GM12873 (cell line): ENCODE results near the gene KAZN.

ENCODE experiments used
- TF ChIP-seq, protein P1 (sequence below): IDR thresholded peaks from 2 replicates; pipeline ENCODE4 v1.5.1; 2012; ENCODE audit warnings: low read depth, mild to moderate bottlenecking, moderate library complexity, low read length, control low read depth; ENCODE audit not compliant: insufficient read depth; ENCODE audit errors: missing control alignments

Gene KAZN

DNA sequence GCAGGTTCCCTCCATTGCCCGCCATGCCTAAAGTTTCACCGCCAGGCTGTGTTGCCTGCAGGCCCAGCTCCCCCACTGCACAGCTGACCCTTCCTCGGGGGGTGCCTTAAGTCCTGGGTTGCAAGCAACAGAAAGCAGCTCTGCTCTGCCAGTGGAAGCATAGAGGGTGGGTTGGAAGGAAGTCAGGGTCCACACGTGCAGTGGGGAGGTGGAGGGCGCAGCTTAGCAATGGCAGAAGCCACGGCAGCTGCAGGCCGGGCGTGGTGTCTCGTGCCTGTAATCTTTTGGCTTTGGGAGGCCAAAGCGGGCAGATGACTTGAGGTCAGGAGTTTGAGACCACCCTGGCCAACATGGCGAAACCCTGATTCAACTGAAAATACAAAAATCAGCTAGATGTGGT, 448.8 kb downstream of the KAZN start:
- TF ChIP-seq, protein P1, sequence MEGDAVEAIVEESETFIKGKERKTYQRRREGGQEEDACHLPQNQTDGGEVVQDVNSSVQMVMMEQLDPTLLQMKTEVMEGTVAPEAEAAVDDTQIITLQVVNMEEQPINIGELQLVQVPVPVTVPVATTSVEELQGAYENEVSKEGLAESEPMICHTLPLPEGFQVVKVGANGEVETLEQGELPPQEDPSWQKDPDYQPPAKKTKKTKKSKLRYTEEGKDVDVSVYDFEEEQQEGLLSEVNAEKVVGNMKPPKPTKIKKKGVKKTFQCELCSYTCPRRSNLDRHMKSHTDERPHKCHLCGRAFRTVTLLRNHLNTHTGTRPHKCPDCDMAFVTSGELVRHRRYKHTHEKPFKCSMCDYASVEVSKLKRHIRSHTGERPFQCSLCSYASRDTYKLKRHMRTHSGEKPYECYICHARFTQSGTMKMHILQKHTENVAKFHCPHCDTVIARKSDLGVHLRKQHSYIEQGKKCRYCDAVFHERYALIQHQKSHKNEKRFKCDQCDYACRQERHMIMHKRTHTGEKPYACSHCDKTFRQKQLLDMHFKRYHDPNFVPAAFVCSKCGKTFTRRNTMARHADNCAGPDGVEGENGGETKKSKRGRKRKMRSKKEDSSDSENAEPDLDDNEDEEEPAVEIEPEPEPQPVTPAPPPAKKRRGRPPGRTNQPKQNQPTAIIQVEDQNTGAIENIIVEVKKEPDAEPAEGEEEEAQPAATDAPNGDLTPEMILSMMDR = no peak

DNA sequence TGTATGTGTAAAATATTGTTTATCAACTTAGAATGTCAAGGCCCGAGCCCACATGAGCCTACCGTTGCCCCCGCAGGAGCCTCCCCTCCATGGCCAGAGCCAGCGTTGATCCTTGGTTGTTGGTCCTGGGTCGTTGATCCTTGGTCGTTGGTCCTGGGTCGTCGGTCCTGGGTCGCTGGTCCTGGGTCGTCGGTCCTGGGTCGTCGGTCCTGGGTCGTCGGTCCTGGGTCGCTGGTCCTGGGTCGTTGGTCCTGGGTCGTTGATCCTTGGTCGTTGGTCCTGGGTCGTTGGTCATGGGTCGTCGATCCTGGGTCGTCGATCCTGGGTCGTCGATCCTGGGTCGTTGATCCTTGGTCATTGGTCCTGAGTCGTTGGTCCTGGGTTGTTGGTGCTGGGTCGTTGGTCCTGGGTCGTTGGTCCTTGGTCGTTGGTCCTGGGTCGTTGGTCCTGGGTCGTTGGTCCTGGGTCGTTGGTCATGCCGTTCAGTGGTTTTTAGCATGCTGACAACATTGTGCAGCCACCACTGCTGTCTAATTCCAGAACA, 450.0 kb downstream of the KAZN start:
- TF ChIP-seq, protein P1 = no peak

DNA sequence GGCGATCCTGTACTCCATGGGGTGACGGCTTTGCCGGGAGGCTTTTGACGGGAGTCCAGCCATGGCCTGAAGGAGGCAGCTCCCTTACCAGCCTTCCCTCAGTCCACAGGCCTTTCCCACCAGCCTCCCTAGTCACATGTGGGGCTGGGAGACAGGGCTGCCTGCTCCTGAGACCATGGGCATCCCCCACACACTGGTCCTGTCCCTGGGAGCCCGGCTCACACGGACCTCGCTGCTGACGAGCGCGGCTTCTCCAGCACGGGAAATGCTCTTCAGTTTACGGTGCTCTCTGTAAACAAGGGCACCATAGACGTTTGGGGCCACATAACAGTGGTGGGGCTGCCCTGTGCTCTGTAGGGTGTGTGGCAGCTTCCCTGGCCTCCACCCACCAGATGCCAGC, 450.6 kb downstream of the KAZN start:
- TF ChIP-seq, protein P1 = no peak

DNA sequence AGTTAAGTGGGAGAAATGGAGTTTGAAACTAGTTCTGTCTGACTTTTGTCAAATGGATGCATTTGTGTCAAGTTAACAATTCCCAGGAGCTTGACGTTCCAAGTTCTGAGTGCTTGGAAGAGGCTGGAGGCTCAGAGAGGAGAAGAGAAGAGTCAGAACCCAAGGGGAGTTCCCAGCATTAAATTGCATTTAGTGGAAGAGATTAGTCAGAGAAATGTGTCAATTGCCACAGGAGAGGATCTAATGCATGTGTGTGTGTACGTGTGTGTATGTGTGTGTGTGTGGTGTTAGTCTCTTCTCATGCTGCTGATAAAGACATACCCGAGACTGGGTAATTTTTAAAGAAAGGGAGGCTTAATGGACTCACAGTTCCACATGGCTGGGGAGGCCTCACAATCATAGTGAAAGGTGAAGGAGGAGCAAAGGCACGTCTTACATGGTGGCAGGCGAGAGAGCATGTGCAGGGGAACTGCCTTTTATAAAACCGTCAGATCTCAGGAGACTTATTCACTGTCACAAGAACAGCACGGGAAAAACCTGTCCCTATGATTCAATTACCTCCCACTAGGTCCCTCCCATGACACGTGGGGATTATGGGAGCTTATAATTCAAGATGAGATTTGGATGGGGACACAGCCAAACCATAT, 453.5 kb downstream of the KAZN start:
- TF ChIP-seq, protein P1 = no peak

DNA sequence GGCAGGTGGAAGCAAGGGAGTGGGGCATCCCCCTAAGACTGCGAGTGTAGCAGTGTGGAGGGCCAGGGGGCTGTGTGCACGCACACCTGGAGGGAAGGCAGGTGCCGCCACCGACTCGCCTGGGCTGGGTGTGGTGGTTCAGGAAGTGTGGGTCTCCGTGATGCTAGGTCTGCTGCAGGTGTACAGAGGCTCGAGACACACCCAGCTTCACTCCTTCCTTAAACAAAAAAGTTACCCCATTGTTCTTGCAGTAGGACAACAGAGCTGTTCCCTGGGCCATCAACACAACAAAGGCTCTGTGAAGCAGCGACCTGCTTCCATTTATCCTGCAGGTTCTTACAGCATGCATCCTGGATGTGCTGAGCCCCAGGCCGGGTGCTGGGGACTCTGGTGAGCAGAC, 454.7 kb downstream of the KAZN start:
- TF ChIP-seq, protein P1 = no peak

DNA sequence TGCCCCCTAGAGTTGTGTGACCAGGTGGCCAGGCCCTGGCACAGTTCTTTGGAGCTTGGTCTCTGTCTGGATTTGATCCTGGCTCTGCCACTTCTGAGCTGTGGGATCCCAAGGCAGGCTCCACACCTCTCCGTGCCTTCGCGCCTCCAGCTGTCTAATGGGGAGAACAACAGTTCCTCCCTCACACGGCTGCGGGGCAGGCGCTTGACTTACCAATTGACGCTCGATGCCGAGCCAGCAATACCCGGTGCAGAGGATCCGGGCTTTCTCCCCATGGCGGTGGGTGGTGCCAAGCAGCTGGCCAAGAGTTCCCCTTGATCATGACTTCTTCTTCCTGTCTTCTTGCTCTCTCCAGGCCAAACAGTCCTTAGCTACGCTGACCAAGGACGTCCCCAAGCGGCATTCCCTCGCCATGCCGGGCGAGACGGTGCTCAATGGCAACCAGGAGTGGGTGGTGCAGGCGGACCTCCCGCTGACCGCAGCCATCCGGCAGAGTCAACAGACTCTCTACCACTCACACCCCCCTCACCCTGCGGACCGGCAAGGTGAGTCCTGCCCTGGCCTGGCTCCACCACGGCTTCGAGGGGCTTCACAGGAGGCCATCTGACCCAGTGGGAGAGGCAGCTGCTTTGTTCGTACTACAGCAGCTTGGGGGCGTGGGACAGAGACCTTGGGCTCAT, 457.4 kb downstream of the KAZN start:
- TF ChIP-seq, protein P1 = no peak

DNA sequence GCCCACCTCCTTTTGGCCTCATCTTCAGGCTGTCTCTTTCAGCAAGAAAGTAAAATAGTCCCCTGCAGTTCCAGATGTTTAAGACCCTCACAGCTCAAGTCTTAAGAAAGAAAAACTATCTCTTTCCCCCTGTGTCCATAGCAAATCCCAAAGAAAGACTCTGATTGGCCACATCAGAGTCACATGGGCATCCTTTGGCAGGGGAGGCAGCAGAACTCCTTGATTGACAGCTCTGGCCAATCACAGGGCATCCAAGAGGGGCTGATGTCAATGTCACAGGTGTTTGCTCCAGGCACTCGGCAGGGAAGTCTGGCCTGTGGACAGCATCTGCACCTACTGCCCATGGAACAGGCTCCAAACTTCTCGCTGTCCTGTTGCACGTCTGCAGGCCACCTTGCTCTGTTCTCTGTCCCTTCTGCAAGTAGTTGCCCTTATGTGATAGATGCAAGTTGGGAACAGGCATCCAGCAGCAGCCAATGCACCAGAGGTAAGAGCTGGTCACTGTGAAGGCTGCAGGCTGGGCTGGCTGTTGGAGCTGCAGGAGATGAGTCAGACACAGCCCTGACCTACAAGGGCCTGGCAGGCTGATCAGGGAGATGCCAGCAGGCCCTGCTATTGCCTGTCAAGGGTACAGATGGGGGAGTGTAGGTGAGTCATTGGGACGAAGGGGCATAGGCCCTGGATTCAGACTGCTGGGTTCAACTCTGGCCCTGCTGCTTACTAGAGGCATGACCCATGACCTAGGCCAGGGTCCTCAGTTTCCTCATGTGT, 458.2 kb downstream of the KAZN start:
- TF ChIP-seq, protein P1 = no peak
